HEK293 (cell line): ENCODE measurements around the gene HS3ST6.

Source experiments
- BCL11A ChIP-seq: fragments of 450-650 bp; formaldehyde crosslinking; IDR thresholded peaks from 2 replicates; pipeline ENCODE4 v1.5.1; 2016; ENCODE audit warnings: low read depth, missing biosample characterization, missing genetic modification characterization
- EGR2 ChIP-seq: fragments of 450-650 bp; formaldehyde crosslinking; IDR thresholded peaks from 2 replicates; pipeline ENCODE4 v1.5.1; 2016; ENCODE audit warnings: low read depth, missing biosample characterization, missing genetic modification characterization
- KLF8 ChIP-seq: fragments of 450-650 bp; formaldehyde crosslinking; IDR thresholded peaks from 2 replicates; pipeline ENCODE4 v1.5.1; 2016; ENCODE audit warnings: missing biosample characterization, missing genetic modification characterization
- MEIS1 ChIP-seq: sonication (generic); formaldehyde crosslinking; IDR thresholded peaks from 2 replicates; pipeline ENCODE4 v1.8.1; 2022; ENCODE audit warnings: missing genetic modification reagents, mild to moderate bottlenecking, borderline replicate concordance
- PRDM1 ChIP-seq: fragments of 450-650 bp; formaldehyde crosslinking; IDR thresholded peaks from 2 replicates; pipeline ENCODE4; 2016; ENCODE audit warnings: missing biosample characterization, missing genetic modification characterization
- RBAK ChIP-seq: fragments of 450-650 bp; formaldehyde crosslinking; IDR thresholded peaks from 2 replicates; pipeline ENCODE4 v1.5.1; 2016; ENCODE audit warnings: missing biosample characterization, missing genetic modification characterization
- SP7 ChIP-seq: fragments of 450-650 bp; formaldehyde crosslinking; IDR thresholded peaks from 2 replicates; pipeline ENCODE4 v1.5.1; 2016; ENCODE audit warnings: missing biosample characterization, missing genetic modification characterization
- TRIM28 ChIP-seq: IDR thresholded peaks from 2 replicates; pipeline ENCODE4 v1.6.1; 2011; ENCODE audit warnings: low read length, control low read depth, borderline replicate concordance
- ZBTB21 ChIP-seq: fragments of 450-650 bp; formaldehyde crosslinking; IDR thresholded peaks from 2 replicates; pipeline ENCODE4 v1.5.1; 2017; ENCODE audit warnings: missing biosample characterization, missing genetic modification characterization
- ZBTB8A ChIP-seq: fragments of 450-650 bp; formaldehyde crosslinking; IDR thresholded peaks from 2 replicates; pipeline ENCODE4 v1.5.1; 2016; ENCODE audit warnings: missing biosample characterization, missing genetic modification characterization
- ZFP3 ChIP-seq: fragments of 450-650 bp; formaldehyde crosslinking; IDR thresholded peaks from 2 replicates; pipeline ENCODE4 v1.5.1; 2016; ENCODE audit warnings: low read depth, missing biosample characterization, missing genetic modification characterization
- ZNF146 ChIP-seq: fragments of 450-650 bp; formaldehyde crosslinking; IDR thresholded peaks from 2 replicates; pipeline ENCODE4 v1.5.1; 2016; ENCODE audit warnings: missing biosample characterization, missing genetic modification characterization
- ZNF155 ChIP-seq: fragments of 450-650 bp; formaldehyde crosslinking; IDR thresholded peaks from 2 replicates; pipeline ENCODE4 v1.5.1; 2016; ENCODE audit warnings: missing biosample characterization, missing genetic modification characterization
- ZNF169 ChIP-seq: fragments of 450-650 bp; formaldehyde crosslinking; IDR thresholded peaks from 2 replicates; pipeline ENCODE4 v1.5.1; 2016; ENCODE audit warnings: missing biosample characterization, missing genetic modification characterization
- ZNF175 ChIP-seq: fragments of 450-650 bp; formaldehyde crosslinking; IDR thresholded peaks from 2 replicates; pipeline ENCODE4 v1.5.1; 2016; ENCODE audit warnings: missing biosample characterization, missing genetic modification characterization
- ZNF19 ChIP-seq: fragments of 450-650 bp; formaldehyde crosslinking; IDR thresholded peaks from 2 replicates; pipeline ENCODE4; 2016; ENCODE audit warnings: missing biosample characterization, missing genetic modification characterization, low read depth
- ZNF202 ChIP-seq: fragments of 450-650 bp; formaldehyde crosslinking; IDR thresholded peaks from 2 replicates; pipeline ENCODE4 v1.5.1; 2016; ENCODE audit warnings: missing biosample characterization, missing genetic modification characterization, borderline replicate concordance
- ZNF473 ChIP-seq: fragments of 450-650 bp; formaldehyde crosslinking; IDR thresholded peaks from 2 replicates; pipeline ENCODE4 v1.5.1; 2017; ENCODE audit warnings: missing biosample characterization, missing genetic modification characterization
- ZNF521 ChIP-seq: fragments of 450-650 bp; formaldehyde crosslinking; IDR thresholded peaks from 2 replicates; pipeline ENCODE4 v1.5.1; 2017; ENCODE audit warnings: missing biosample characterization, mild to moderate bottlenecking, missing genetic modification characterization
- ZNF544 ChIP-seq: fragments of 450-650 bp; formaldehyde crosslinking; IDR thresholded peaks from 2 replicates; pipeline ENCODE4 v1.5.0; 2017; ENCODE audit warnings: missing biosample characterization, missing genetic modification characterization
- ZNF585B ChIP-seq: fragments of 450-650 bp; formaldehyde crosslinking; IDR thresholded peaks from 2 replicates; pipeline ENCODE4 v1.5.1; 2016; ENCODE audit warnings: missing biosample characterization, missing genetic modification characterization
- ZNF626 ChIP-seq: fragments of 450-650 bp; sonication (Bioruptor Pico); formaldehyde crosslinking; IDR thresholded peaks from 2 replicates; pipeline ENCODE4 v1.5.1; 2018; ENCODE audit warnings: missing biosample characterization, missing genetic modification characterization, inconsistent platforms
- TF ChIP-seq, protein P1 (sequence below): fragments of 450-650 bp; formaldehyde crosslinking; IDR thresholded peaks from 2 replicates; pipeline ENCODE4 v1.5.1; 2017; ENCODE audit warnings: missing biosample characterization, missing genetic modification characterization
- TF ChIP-seq, protein P2 (sequence below): fragments of 450-650 bp; formaldehyde crosslinking; conservative IDR thresholded peaks from 2 replicates; pipeline ENCODE4 v1.5.1; 2016; ENCODE audit warnings: low read depth, missing biosample characterization, missing genetic modification characterization
- TF ChIP-seq, protein P3 (sequence below): fragments of 450-650 bp; formaldehyde crosslinking; IDR thresholded peaks from 2 replicates; pipeline ENCODE4 v1.5.1; 2016; ENCODE audit warnings: missing biosample characterization, missing genetic modification characterization
- TF ChIP-seq, protein P4 (sequence below): fragments of 450-650 bp; formaldehyde crosslinking; IDR thresholded peaks from 2 replicates; pipeline ENCODE4 v1.5.1; 2016; ENCODE audit warnings: missing biosample characterization, missing genetic modification characterization
- TF ChIP-seq, protein P5 (sequence below): fragments of 450-650 bp; formaldehyde crosslinking; IDR thresholded peaks from 2 replicates; pipeline ENCODE4 v1.5.1; 2016; ENCODE audit warnings: missing biosample characterization, missing genetic modification characterization
- TF ChIP-seq, protein P6 (sequence below): fragments of 450-650 bp; formaldehyde crosslinking; IDR thresholded peaks from 2 replicates; pipeline ENCODE4 v1.5.1; 2016; ENCODE audit warnings: missing biosample characterization, missing genetic modification characterization

Gene HS3ST6

DNA sequence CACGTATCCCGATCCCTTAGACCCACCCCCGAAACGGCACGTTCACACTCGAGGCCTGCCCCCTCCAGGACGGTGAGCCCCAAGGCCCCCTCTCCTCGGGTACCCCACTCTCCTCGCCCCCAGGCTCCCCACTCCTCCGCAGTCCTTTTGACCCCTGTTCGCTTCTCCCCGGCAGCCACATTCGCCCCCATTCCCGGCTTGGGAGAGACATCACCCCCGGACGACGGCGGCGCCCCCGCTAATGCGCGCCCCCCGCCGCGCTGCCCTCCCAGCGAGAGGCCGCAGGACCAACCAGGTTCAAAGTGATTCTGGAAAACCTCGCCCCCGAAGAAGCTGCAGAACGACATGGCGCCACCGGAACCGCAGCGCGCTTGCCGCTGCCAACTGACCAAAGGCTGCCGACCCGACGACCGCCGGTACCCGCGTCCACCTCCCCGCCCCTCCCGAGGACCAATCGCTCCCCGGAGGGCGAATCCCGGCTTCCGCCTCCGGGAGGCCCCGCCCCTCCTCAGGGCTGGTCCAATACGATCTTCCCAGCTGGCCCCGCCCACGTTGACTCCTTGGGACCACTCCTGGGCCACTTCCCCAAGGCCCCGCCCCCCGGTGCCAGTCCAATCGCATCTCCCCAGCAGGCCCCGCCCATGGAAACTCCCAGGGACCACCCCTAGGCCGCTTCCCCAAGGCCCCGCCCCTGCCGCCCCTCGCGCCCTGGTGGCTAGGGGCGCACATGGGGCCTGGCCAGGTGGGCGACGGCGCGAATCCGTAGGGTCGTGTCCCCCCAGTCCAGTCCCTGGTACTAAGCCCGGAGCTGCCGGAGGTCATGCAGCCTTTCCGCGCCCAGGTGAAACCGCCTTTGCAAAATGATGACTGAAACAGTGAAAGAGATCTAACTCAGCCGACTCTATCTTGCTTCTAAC lies 24.9 kb upstream of the HS3ST6 start, which contains the start of gene MSRB1 (continued):
- no peak for TF ChIP-seq ZFP3
- peak; percentile 12; the same call in 1 of the 2 replicates for TF ChIP-seq ZBTB21 (tag by site-specific recombination)
- no peak for TF ChIP-seq ZNF585B (tag by site-specific recombination)
- TF ChIP-seq ZNF155 (tag by site-specific recombination) = no peak
- no peak for TF ChIP-seq MEIS1 (CRISPR knock-in tag)
- no peak for TF ChIP-seq ZNF202 (tag by site-specific recombination)
- TF ChIP-seq, protein P1, sequence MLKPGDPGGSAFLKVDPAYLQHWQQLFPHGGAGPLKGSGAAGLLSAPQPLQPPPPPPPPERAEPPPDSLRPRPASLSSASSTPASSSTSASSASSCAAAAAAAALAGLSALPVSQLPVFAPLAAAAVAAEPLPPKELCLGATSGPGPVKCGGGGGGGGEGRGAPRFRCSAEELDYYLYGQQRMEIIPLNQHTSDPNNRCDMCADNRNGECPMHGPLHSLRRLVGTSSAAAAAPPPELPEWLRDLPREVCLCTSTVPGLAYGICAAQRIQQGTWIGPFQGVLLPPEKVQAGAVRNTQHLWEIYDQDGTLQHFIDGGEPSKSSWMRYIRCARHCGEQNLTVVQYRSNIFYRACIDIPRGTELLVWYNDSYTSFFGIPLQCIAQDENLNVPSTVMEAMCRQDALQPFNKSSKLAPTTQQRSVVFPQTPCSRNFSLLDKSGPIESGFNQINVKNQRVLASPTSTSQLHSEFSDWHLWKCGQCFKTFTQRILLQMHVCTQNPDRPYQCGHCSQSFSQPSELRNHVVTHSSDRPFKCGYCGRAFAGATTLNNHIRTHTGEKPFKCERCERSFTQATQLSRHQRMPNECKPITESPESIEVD (tag by site-specific recombination) = no peak
- TF ChIP-seq ZNF626 (tag by site-specific recombination) = no peak
- no peak for TF ChIP-seq BCL11A (tag by site-specific recombination)
- peak; percentile 96 for TF ChIP-seq ZBTB8A (tag by site-specific recombination)
- no peak for TF ChIP-seq ZNF473 (tag by site-specific recombination)
- no peak for TF ChIP-seq PRDM1
- TF ChIP-seq, protein P2, sequence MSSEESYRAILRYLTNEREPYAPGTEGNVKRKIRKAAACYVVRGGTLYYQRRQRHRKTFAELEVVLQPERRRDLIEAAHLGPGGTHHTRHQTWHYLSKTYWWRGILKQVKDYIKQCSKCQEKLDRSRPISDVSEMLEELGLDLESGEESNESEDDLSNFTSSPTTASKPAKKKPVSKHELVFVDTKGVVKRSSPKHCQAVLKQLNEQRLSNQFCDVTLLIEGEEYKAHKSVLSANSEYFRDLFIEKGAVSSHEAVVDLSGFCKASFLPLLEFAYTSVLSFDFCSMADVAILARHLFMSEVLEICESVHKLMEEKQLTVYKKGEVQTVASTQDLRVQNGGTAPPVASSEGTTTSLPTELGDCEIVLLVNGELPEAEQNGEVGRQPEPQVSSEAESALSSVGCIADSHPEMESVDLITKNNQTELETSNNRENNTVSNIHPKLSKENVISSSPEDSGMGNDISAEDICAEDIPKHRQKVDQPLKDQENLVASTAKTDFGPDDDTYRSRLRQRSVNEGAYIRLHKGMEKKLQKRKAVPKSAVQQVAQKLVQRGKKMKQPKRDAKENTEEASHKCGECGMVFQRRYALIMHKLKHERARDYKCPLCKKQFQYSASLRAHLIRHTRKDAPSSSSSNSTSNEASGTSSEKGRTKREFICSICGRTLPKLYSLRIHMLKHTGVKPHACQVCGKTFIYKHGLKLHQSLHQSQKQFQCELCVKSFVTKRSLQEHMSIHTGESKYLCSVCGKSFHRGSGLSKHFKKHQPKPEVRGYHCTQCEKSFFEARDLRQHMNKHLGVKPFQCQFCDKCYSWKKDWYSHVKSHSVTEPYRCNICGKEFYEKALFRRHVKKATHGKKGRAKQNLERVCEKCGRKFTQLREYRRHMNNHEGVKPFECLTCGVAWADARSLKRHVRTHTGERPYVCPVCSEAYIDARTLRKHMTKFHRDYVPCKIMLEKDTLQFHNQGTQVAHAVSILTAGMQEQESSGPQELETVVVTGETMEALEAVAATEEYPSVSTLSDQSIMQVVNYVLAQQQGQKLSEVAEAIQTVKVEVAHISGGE = peak; percentile 52; the same call in 1 of the 2 replicates
- TF ChIP-seq RBAK (tag by site-specific recombination) = no peak
- no peak for TF ChIP-seq ZNF544 (tag by site-specific recombination)
- TF ChIP-seq, protein P3, sequence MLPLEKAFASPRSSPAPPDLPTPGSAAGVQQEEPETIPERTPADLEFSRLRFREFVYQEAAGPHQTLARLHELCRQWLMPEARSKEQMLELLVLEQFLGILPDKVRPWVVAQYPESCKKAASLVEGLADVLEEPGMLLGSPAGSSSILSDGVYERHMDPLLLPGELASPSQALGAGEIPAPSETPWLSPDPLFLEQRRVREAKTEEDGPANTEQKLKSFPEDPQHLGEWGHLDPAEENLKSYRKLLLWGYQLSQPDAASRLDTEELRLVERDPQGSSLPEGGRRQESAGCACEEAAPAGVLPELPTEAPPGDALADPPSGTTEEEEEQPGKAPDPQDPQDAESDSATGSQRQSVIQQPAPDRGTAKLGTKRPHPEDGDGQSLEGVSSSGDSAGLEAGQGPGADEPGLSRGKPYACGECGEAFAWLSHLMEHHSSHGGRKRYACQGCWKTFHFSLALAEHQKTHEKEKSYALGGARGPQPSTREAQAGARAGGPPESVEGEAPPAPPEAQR (tag by site-specific recombination) = no peak
- no peak for TF ChIP-seq TRIM28
- TF ChIP-seq ZNF169 (tag by site-specific recombination) = no peak
- TF ChIP-seq KLF8 (tag by site-specific recombination) = peak; percentile 75
- TF ChIP-seq, protein P4, sequence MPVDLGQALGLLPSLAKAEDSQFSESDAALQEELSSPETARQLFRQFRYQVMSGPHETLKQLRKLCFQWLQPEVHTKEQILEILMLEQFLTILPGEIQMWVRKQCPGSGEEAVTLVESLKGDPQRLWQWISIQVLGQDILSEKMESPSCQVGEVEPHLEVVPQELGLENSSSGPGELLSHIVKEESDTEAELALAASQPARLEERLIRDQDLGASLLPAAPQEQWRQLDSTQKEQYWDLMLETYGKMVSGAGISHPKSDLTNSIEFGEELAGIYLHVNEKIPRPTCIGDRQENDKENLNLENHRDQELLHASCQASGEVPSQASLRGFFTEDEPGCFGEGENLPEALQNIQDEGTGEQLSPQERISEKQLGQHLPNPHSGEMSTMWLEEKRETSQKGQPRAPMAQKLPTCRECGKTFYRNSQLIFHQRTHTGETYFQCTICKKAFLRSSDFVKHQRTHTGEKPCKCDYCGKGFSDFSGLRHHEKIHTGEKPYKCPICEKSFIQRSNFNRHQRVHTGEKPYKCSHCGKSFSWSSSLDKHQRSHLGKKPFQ (tag by site-specific recombination) = peak; percentile 38; the same call in 1 of the 2 replicates
- TF ChIP-seq ZNF19 (tag by site-specific recombination) = no peak
- TF ChIP-seq, protein P5, sequence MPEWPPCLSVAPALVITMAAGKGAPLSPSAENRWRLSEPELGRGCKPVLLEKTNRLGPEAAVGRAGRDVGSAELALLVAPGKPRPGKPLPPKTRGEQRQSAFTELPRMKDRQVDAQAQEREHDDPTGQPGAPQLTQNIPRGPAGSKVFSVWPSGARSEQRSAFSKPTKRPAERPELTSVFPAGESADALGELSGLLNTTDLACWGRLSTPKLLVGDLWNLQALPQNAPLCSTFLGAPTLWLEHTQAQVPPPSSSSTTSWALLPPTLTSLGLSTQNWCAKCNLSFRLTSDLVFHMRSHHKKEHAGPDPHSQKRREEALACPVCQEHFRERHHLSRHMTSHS = no peak
- TF ChIP-seq ZNF521 (tag by site-specific recombination) = no peak
- TF ChIP-seq SP7 (tag by site-specific recombination) = peak; percentile 43; the same call in 1 of the 2 replicates
- no peak; the same call in 1 of the 2 replicates for TF ChIP-seq ZNF146
- peak; percentile 64 for TF ChIP-seq EGR2 (tag by site-specific recombination)
- TF ChIP-seq, protein P6, sequence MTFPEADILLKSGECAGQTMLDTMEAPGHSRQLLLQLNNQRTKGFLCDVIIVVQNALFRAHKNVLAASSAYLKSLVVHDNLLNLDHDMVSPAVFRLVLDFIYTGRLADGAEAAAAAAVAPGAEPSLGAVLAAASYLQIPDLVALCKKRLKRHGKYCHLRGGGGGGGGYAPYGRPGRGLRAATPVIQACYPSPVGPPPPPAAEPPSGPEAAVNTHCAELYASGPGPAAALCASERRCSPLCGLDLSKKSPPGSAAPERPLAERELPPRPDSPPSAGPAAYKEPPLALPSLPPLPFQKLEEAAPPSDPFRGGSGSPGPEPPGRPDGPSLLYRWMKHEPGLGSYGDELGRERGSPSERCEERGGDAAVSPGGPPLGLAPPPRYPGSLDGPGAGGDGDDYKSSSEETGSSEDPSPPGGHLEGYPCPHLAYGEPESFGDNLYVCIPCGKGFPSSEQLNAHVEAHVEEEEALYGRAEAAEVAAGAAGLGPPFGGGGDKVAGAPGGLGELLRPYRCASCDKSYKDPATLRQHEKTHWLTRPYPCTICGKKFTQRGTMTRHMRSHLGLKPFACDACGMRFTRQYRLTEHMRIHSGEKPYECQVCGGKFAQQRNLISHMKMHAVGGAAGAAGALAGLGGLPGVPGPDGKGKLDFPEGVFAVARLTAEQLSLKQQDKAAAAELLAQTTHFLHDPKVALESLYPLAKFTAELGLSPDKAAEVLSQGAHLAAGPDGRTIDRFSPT = peak; percentile 96
- TF ChIP-seq ZNF175 = no peak
